GM18511 (cell line): ENCODE results near the gene AK4.

Experiments
- ATAC-seq: cut with Tn5 transposase; IDR thresholded peaks from one replicate; pipeline ENCODE4 v1.9.1; 2021; ENCODE audit warnings: mild to moderate bottlenecking, moderate library complexity; ENCODE audit not compliant: unreplicated experiment

AK4 gene

GRCh38 chr1:65175171-65176055, 27.4 kb downstream of the AK4 start:
- ATAC-seq: no peak

- no peak for ATAC-seq
Measured at GRCh38 chr1:65176056-65176450, 28.1 kb downstream of the AK4 start.

GRCh38 chr1:65176591-65176990, 28.6 kb downstream of the AK4 start:
- ATAC-seq: no peak

- no peak for ATAC-seq
Measured at GRCh38 chr1:65177457-65177856, 29.5 kb downstream of the AK4 start.

GRCh38 chr1:65178235-65178634, 30.2 kb downstream of the AK4 start:
- no peak for ATAC-seq

- no peak for ATAC-seq
Measured at GRCh38 chr1:65179148-65179547, 31.1 kb downstream of the AK4 start.

- ATAC-seq: no peak
Measured at GRCh38 chr1:65180977-65181376, 33.0 kb downstream of the AK4 start.

- no peak for ATAC-seq
Measured at GRCh38 chr1:65182658-65183268, 34.8 kb downstream of the AK4 start.

GRCh38 chr1:65189576-65190115, 41.6 kb downstream of the AK4 start:
- no peak for ATAC-seq

- no peak for ATAC-seq
Measured at GRCh38 chr1:65190229-65190628, 42.2 kb downstream of the AK4 start.

GRCh38 chr1:65193129-65193695, 45.2 kb downstream of the AK4 start:
- no peak for ATAC-seq

GRCh38 chr1:65195495-65196417, 47.8 kb downstream of the AK4 start:
- no peak for ATAC-seq

GRCh38 chr1:65196926-65197325, 48.9 kb downstream of the AK4 start:
- no peak for ATAC-seq

- no peak for ATAC-seq
Measured at GRCh38 chr1:65197636-65198035, 49.6 kb downstream of the AK4 start.

GRCh38 chr1:65198096-65198495, 50.1 kb downstream of the AK4 start:
- no peak for ATAC-seq

GRCh38 chr1:65200411-65200810, 52.4 kb downstream of the AK4 start:
- no peak for ATAC-seq

GRCh38 chr1:65206836-65207235, 58.8 kb downstream of the AK4 start:
- no peak for ATAC-seq

- ATAC-seq: peak; percentile 66
Measured at GRCh38 chr1:65207317-65207716, 59.3 kb downstream of the AK4 start.

GRCh38 chr1:65208563-65208973, 60.6 kb downstream of the AK4 start:
- ATAC-seq: no peak

GRCh38 chr1:65209005-65209885, 61.2 kb downstream of the AK4 start:
- peak; percentile 58 for ATAC-seq
